SK-N-SH (cell line): ENCODE data around the gene BAG1. TPM values are rescaled to one million over a fixed set of nuclear protein-coding genes. Genes with fewer than 3 reads are reported as not detected.
A peak's percentile ranks its signal among the peaks of the same experiment; 100 is the strongest.

Experiments
- CTCF ChIA-PET: fragments of 300-600, 350-600 bp; formaldehyde crosslinking; extraction: SDS; loops from one replicate; lab custom pipeline; 2021; lab: Yijun Ruan, JAX
- POLR2A ChIA-PET: fragments of 350-600 bp; sonication (Branson Sonifier 250); formaldehyde crosslinking; extraction: SDS; loops from one replicate; lab custom pipeline; 2020; ENCODE audit warnings: antibody characterized with exemption, inconsistent platforms; lab: Yijun Ruan, JAX
- DNase-seq: peaks from one replicate; pipeline ENCODE4 v3.0.0; 2012
- H2AFZ ChIP-seq: fragments of 200-600 bp; sonication (generic); 2 replicates; pipeline ENCODE4 v1.8.1; 2016; ENCODE audit warnings: antibody characterized with exemption, mild to moderate bottlenecking, low read depth
- H3F3A ChIP-seq: fragments of 200-600 bp; sonication (generic); replicated peaks from 2 replicates; pipeline ENCODE3; 2016; ENCODE audit warnings: antibody characterized with exemption, mild to moderate bottlenecking; ENCODE audit not compliant: insufficient read depth
- H3K27ac ChIP-seq, 2 experiments: fragments of 200-500 bp in 1 of 2; fragments of 200-600 bp in 1 of 2; sonication (Bioruptor generic) in 1 of 2; sonication (generic), shearing (Covaris generic) in 1 of 2; 2 replicates each; pipeline versions ENCODE4 v1.5.1 to v1.6.1; 2014 to 2016; ENCODE audit warnings: low read depth in 2 of 2, inconsistent platforms in 1 of 2, low read length in 1 of 2, mild to moderate bottlenecking in 1 of 2, mixed read lengths in 1 of 2
- H3K27me3 ChIP-seq: fragments of 200-600 bp; sonication (generic), shearing (Covaris generic); 2 replicates; pipeline ENCODE4 v1.6.1; 2016; ENCODE audit warnings: mixed run types; ENCODE audit not compliant: insufficient read depth
- H3K36me3 ChIP-seq, 2 experiments: fragments of 200-500 bp in 1 of 2; fragments of 200-600 bp in 1 of 2; sonication (Bioruptor generic) in 1 of 2; sonication (generic) in 1 of 2; replicated peaks in 1 of 2; 2 replicates each; pipeline versions ENCODE3 to v1.5.1; 2014 to 2016; ENCODE audit warnings: low read length in 1 of 2, mild to moderate bottlenecking in 1 of 2; ENCODE audit not compliant: insufficient read depth in 2 of 2, control insufficient read depth in 1 of 2
- H3K4me1 ChIP-seq, 2 experiments: fragments of 200-500 bp in 1 of 2; fragments of 200-600 bp in 1 of 2; sonication (Bioruptor generic) in 1 of 2; sonication (generic), shearing (Covaris generic) in 1 of 2; 2 replicates each; pipeline versions ENCODE4 v1.5.1 to v1.6.1; 2014 to 2016; ENCODE audit warnings: low read depth in 1 of 2, low read length in 1 of 2, mixed run types in 1 of 2; ENCODE audit not compliant: insufficient read depth in 2 of 2, control insufficient read depth in 1 of 2
- H3K4me2 ChIP-seq: fragments of 200-600 bp; sonication (generic), shearing (Covaris generic); 2 replicates; pipeline ENCODE4 v1.6.1; 2017; ENCODE audit warnings: mixed run types
- H3K4me3 ChIP-seq, 2 experiments: fragments of 200-500 bp in 1 of 2; fragments of 200-600 bp in 1 of 2; sonication (Bioruptor generic) in 1 of 2; sonication (generic), shearing (Covaris generic) in 1 of 2; 2 replicates each; pipeline versions ENCODE4 v1.5.1 to v1.8.1; 2014 to 2016; ENCODE audit warnings: low read depth in 2 of 2, inconsistent platforms in 1 of 2, low read length in 1 of 2, mild to moderate bottlenecking in 1 of 2, mixed read lengths in 1 of 2, moderate library complexity in 1 of 2
- H3K79me2 ChIP-seq: fragments of 200-600 bp; sonication (generic); 2 replicates; pipeline ENCODE4 v1.8.1; 2017; ENCODE audit warnings: mild to moderate bottlenecking; ENCODE audit not compliant: insufficient read depth
- H3K9ac ChIP-seq: fragments of 200-600 bp; sonication (generic); 2 replicates; pipeline ENCODE4 v1.6.1; 2017; ENCODE audit warnings: mixed run types
- H3K9me2 ChIP-seq: fragments of 200-600 bp; sonication (generic); 2 replicates; pipeline ENCODE4 v1.6.1; 2017; ENCODE audit warnings: mixed run types
- H3K9me3 ChIP-seq: fragments of 200-600 bp; sonication (generic); 2 replicates; pipeline ENCODE4 v1.6.1; 2017; ENCODE audit warnings: mixed run types, mild to moderate bottlenecking, moderate library complexity
- H4K20me1 ChIP-seq: fragments of 200-600 bp; sonication (generic); 2 replicates; pipeline ENCODE4 v1.6.1; 2017; ENCODE audit warnings: mild to moderate bottlenecking, mixed run types; ENCODE audit not compliant: insufficient read depth
- EZH2phosphoT487 ChIP-seq: fragments of 200-600 bp; sonication (generic); IDR thresholded peaks from 2 replicates; pipeline ENCODE4 v1.6.1; 2017; ENCODE audit warnings: low read depth, mixed run types, mild to moderate bottlenecking, antibody characterized with exemption, moderate library complexity, borderline replicate concordance
- MEF2A ChIP-seq: IDR thresholded peaks from 2 replicates; pipeline ENCODE4 v1.4.0; 2012; ENCODE audit warnings: low read depth, borderline replicate concordance
- POLR2AphosphoS5 ChIP-seq: IDR thresholded peaks from 2 replicates; pipeline ENCODE4 v1.6.1; 2012; ENCODE audit warnings: low read depth, low read length
- RAD21 ChIP-seq: IDR thresholded peaks from 2 replicates; pipeline ENCODE4 v1.6.1; 2012; ENCODE audit warnings: mild to moderate bottlenecking, low read length
- REST ChIP-seq: IDR thresholded peaks from 2 replicates; pipeline ENCODE4 v1.6.1; 2012; ENCODE audit warnings: mild to moderate bottlenecking, low read depth, low read length, moderate library complexity
- RFX5 ChIP-seq: IDR thresholded peaks from 2 replicates; pipeline ENCODE4 v1.6.1; 2012; ENCODE audit warnings: mild to moderate bottlenecking, improper control_type of control experiment, low read length
- SIN3A ChIP-seq: IDR thresholded peaks from 2 replicates; pipeline ENCODE4 v1.6.1; 2012; ENCODE audit warnings: low read depth, mild to moderate bottlenecking, low read length, moderate library complexity, borderline replicate concordance
- SMC3 ChIP-seq: IDR thresholded peaks from 2 replicates; pipeline ENCODE4 v1.6.1; 2012; ENCODE audit warnings: low read depth, low read length, improper control_type of control experiment
- TCF12 ChIP-seq: IDR thresholded peaks from 2 replicates; pipeline ENCODE4 v1.4.0; 2012
- TEAD4 ChIP-seq: IDR thresholded peaks from 2 replicates; pipeline ENCODE4 v1.4.0; 2012; ENCODE audit warnings: mild to moderate bottlenecking, borderline replicate concordance; ENCODE audit not compliant: insufficient read depth
- USF2 ChIP-seq: fragments of 150-350 bp; IDR thresholded peaks from 2 replicates; pipeline ENCODE4 v1.6.1; 2017; ENCODE audit warnings: antibody characterized with exemption, low read length, low read depth, borderline replicate concordance
- YY1 ChIP-seq: IDR thresholded peaks from 2 replicates; pipeline ENCODE4 v1.4.0; 2012; ENCODE audit warnings: low read depth, mild to moderate bottlenecking
- ZBTB33 ChIP-seq: IDR thresholded peaks from 2 replicates; pipeline ENCODE4 v1.4.0; 2012; ENCODE audit warnings: low read depth, borderline replicate concordance
- WGBS: methylation state at CpG from one replicate; pipeline ENCODE4 v1.1.6; 2017; ENCODE audit warnings: low lambda C conversion rate; 5-methylcytosine and 5-hydroxymethylcytosine counted together
- polyA plus RNA-seq, 3 experiments: library from polyadenylated mRNA; depleted of rRNA; stranded (reverse); fragments of >200 nt; gene quantifications; 2 replicates each; pipeline ENCODE4 v1.2.3, GENCODE V29; 2012
- TF ChIP-seq, protein P1 (sequence below): fragments of 200-600 bp; sonication (generic); IDR thresholded peaks from 2 replicates; pipeline ENCODE4 v1.6.1; 2017; ENCODE audit warnings: antibody characterized with exemption, mild to moderate bottlenecking, moderate library complexity

Gene BAG1
- polyA plus RNA-seq, 1 of the 3 experiments (the other 2 are of a cell fraction): 49.9 TPM

- Histone ChIP-seq H3K4me3 (no peak overlapping the region), H3F3A (peaks cover 31% of the 10 kb centered on the region), H3K9ac (no peak overlapping the region), H3K27ac (peak overlapping the region in 1 of 2 experiments; percentile 43; a peak in 1 of 4 replicates), H3K4me2 (no peak overlapping the region), H2AFZ (no peak overlapping the region), H3K36me3 (peaks cover 14 to 16% of the 10 kb centered on the region in 2 experiments), H4K20me1 (no peaks in the 10 kb centered on the region), H3K4me1 (peaks cover 0 to 9% of the 10 kb centered on the region in 2 experiments; a peak in 2 of 4 replicates), H3K79me2 (peaks cover 17% of the 10 kb centered on the region), H3K9me3 (no peaks in the 10 kb centered on the region), H3K27me3 (no peaks in the 10 kb centered on the region), H3K9me2 (no peaks in the 10 kb centered on the region)
- TF ChIP-seq RFX5: 0 out of 2 replicates have a peak, but pooled peaks have one; percentile 36
- peak; percentile 64 for TF ChIP-seq SMC3
- TF ChIP-seq MEF2A: no peak
- TF ChIP-seq SIN3A: no peak
- no peak for TF ChIP-seq TEAD4
- no peak for TF ChIP-seq POLR2AphosphoS5
- TF ChIP-seq EZH2phosphoT487: no peak
- TF ChIP-seq USF2: no peak
- 0 out of 2 replicates have a peak, but pooled peaks have one; percentile 14 for TF ChIP-seq YY1
- no peak for TF ChIP-seq ZBTB33
- TF ChIP-seq TCF12: peak; percentile 20; the same call in 1 of the 2 replicates
- peak; percentile 77 for TF ChIP-seq RAD21
- TF ChIP-seq, protein P1, sequence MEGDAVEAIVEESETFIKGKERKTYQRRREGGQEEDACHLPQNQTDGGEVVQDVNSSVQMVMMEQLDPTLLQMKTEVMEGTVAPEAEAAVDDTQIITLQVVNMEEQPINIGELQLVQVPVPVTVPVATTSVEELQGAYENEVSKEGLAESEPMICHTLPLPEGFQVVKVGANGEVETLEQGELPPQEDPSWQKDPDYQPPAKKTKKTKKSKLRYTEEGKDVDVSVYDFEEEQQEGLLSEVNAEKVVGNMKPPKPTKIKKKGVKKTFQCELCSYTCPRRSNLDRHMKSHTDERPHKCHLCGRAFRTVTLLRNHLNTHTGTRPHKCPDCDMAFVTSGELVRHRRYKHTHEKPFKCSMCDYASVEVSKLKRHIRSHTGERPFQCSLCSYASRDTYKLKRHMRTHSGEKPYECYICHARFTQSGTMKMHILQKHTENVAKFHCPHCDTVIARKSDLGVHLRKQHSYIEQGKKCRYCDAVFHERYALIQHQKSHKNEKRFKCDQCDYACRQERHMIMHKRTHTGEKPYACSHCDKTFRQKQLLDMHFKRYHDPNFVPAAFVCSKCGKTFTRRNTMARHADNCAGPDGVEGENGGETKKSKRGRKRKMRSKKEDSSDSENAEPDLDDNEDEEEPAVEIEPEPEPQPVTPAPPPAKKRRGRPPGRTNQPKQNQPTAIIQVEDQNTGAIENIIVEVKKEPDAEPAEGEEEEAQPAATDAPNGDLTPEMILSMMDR: peak; percentile 82
- TF ChIP-seq REST: no peak
- WGBS: 32% methylated on average over 2 of the region's 4 CpGs
- CTCF ChIA-PET: interaction anchor here (0.6 to 2.2 kb wide), 18 partner anchors 9 to 210 kb away, joined by 3 to 11 read pairs (median 4); partner anchors contain the start of genes BAG1 and CHMP5
- DNase-seq: peak; percentile 65
- POLR2A ChIA-PET: no interaction called here
These were observed 22.6 kb upstream of the BAG1 start for GRCh38 chr9:33287087-33287490.
